WTC11 (cell line): Measurements from ENCODE around the gene EFEMP2. TPM values are rescaled to one million over a fixed set of nuclear protein-coding genes. Genes with fewer than 3 reads are reported as not detected.

ENCODE experiments used
- ATAC-seq: fragments of 200-7000 bp; cut with Tn5 transposase; 2 replicates; pipeline ENCODE4 v1.10.0; 2021; ENCODE audit warnings: mild to moderate bottlenecking, moderate library complexity
- CTCF ChIA-PET: fragments of 300-600 bp; sonication (Branson Sonifier 250); formaldehyde crosslinking; loops from one replicate; lab custom pipeline; 2021; ENCODE audit warnings: antibody characterized with exemption; lab: Charles Lee
- POLR2A ChIA-PET: fragments of 350-600 bp; sonication (Branson Sonifier 250); formaldehyde crosslinking; loops from one replicate; lab custom pipeline; 2021; ENCODE audit warnings: antibody characterized with exemption; lab: Charles Lee
- DNase-seq: peaks from one replicate; pipeline ENCODE4 v3.0.0; 2021; ENCODE audit warnings: low spot score
- H3K27ac Mint-ChIP-seq: 2 replicates; pipeline ENCODE4 v1.8.0; 2021; ENCODE audit warnings: mixed read lengths
- H3K27me3 Mint-ChIP-seq: 2 replicates; pipeline ENCODE4 v1.8.0; 2021; ENCODE audit warnings: low read depth, mild to moderate bottlenecking, moderate library complexity, mixed read lengths
- H3K36me3 Mint-ChIP-seq: 2 replicates; pipeline ENCODE4 v1.8.0; 2021; ENCODE audit warnings: mixed read lengths
- H3K4me1 Mint-ChIP-seq: 2 replicates; pipeline ENCODE4 v1.8.0; 2022; ENCODE audit warnings: mixed read lengths
- H3K4me3 Mint-ChIP-seq: 2 replicates; pipeline ENCODE4 v1.8.0; 2021; ENCODE audit warnings: mild to moderate bottlenecking, moderate library complexity, mixed read lengths
- H3K9me3 Mint-ChIP-seq: 2 replicates; pipeline ENCODE4 v1.8.0; 2021; ENCODE audit warnings: mixed read lengths
- CREB1 ChIP-seq: sonication (generic); formaldehyde crosslinking; IDR thresholded peaks from 2 replicates; pipeline ENCODE4 v1.8.0; 2023; ENCODE audit warnings: mild to moderate bottlenecking, missing genetic modification reagents
- CREM ChIP-seq: sonication (generic); formaldehyde crosslinking; IDR thresholded peaks from 2 replicates; pipeline ENCODE4 v1.8.1; 2022; ENCODE audit warnings: mild to moderate bottlenecking, missing genetic modification reagents, moderate library complexity
- EMX1 ChIP-seq: fragments of 250-450 bp; sonication (Bioruptor Pico); IDR thresholded peaks from 2 replicates; pipeline ENCODE4 v1.8.0; 2021; ENCODE audit warnings: mild to moderate bottlenecking
- FOXJ3 ChIP-seq: sonication (generic); formaldehyde crosslinking; IDR thresholded peaks from 2 replicates; pipeline ENCODE4 v1.9.0; 2021; ENCODE audit warnings: missing genetic modification reagents, mild to moderate bottlenecking, borderline replicate concordance
- NR1H2 ChIP-seq: sonication (generic); formaldehyde crosslinking; IDR thresholded peaks from 2 replicates; pipeline ENCODE4 v1.9.0; 2021; ENCODE audit warnings: mild to moderate bottlenecking, moderate library complexity, missing genetic modification reagents
- PRRX2 ChIP-seq: fragments of 250-450 bp; sonication (Bioruptor Pico); IDR thresholded peaks from 2 replicates; pipeline ENCODE4 v1.8.0; 2021; ENCODE audit warnings: mild to moderate bottlenecking
- RORB ChIP-seq: fragments of 250-450 bp; sonication (Bioruptor Pico); IDR thresholded peaks from 2 replicates; pipeline ENCODE4 v1.9.0; 2021; ENCODE audit warnings: mild to moderate bottlenecking
- SMAD4 ChIP-seq: sonication (generic); formaldehyde crosslinking; IDR thresholded peaks from 2 replicates; pipeline ENCODE4 v1.8.0; 2022; ENCODE audit warnings: mild to moderate bottlenecking, missing genetic modification reagents
- SOX15 ChIP-seq: fragments of 250-450 bp; sonication (Bioruptor Pico); IDR thresholded peaks from 2 replicates; pipeline ENCODE4 v1.9.0; 2021; ENCODE audit warnings: mild to moderate bottlenecking
- TCF7 ChIP-seq: sonication (generic); formaldehyde crosslinking; IDR thresholded peaks from 2 replicates; pipeline ENCODE4 v1.8.0; 2022; ENCODE audit warnings: mild to moderate bottlenecking, low read depth, missing genetic modification reagents, moderate library complexity
- TEAD4 ChIP-seq: sonication (generic); formaldehyde crosslinking; IDR thresholded peaks from 2 replicates; pipeline ENCODE4 v1.8.0; 2022; ENCODE audit warnings: mild to moderate bottlenecking, missing genetic modification reagents
- ZNF232 ChIP-seq: sonication (generic); formaldehyde crosslinking; IDR thresholded peaks from 2 replicates; pipeline ENCODE4 v1.8.0; 2022; ENCODE audit warnings: mild to moderate bottlenecking, missing genetic modification reagents
- ZNF263 ChIP-seq: sonication (generic); formaldehyde crosslinking; IDR thresholded peaks from 2 replicates; pipeline ENCODE4 v1.8.1; 2022; ENCODE audit warnings: low read depth, mild to moderate bottlenecking, moderate library complexity, missing genetic modification reagents
- ZNF423 ChIP-seq: fragments of 250-450 bp; sonication (Bioruptor Pico); IDR thresholded peaks from 2 replicates; pipeline ENCODE4 v2.1.2; 2022; ENCODE audit warnings: mild to moderate bottlenecking, moderate library complexity
- total RNA-seq: library from RNA; stranded (reverse); gene quantifications from 3 replicates; pipeline ENCODE4 v1.2.3, GENCODE V29; 2021
- TF ChIP-seq, protein P1 (sequence below): sonication (generic); formaldehyde crosslinking; IDR thresholded peaks from 2 replicates; pipeline ENCODE4 v1.8.1; 2022; ENCODE audit warnings: mild to moderate bottlenecking, moderate library complexity, missing genetic modification reagents
- TF ChIP-seq, protein P2 (sequence below): sonication (generic); formaldehyde crosslinking; IDR thresholded peaks from 2 replicates; pipeline ENCODE4 v1.8.1; 2023; ENCODE audit warnings: mild to moderate bottlenecking, missing genetic modification reagents, moderate library complexity
- TF ChIP-seq, protein P3 (sequence below): sonication (generic); formaldehyde crosslinking; IDR thresholded peaks from 2 replicates; pipeline ENCODE4 v1.8.1; 2023; ENCODE audit warnings: mild to moderate bottlenecking, moderate library complexity, missing genetic modification reagents
- TF ChIP-seq, protein P4 (sequence below): fragments of 250-450 bp; sonication (Bioruptor Pico); IDR thresholded peaks from 2 replicates; pipeline ENCODE4 v1.8.0; 2021; ENCODE audit warnings: mild to moderate bottlenecking
- TF ChIP-seq, protein P5 (sequence below): sonication (generic); formaldehyde crosslinking; IDR thresholded peaks from 2 replicates; pipeline ENCODE4 v1.8.1; 2022; ENCODE audit warnings: low read depth, mild to moderate bottlenecking, moderate library complexity, missing genetic modification reagents, borderline replicate concordance

EFEMP2 gene
- total RNA-seq, 1 experiment from 2014 or later, result 14.2 TPM

DNA sequence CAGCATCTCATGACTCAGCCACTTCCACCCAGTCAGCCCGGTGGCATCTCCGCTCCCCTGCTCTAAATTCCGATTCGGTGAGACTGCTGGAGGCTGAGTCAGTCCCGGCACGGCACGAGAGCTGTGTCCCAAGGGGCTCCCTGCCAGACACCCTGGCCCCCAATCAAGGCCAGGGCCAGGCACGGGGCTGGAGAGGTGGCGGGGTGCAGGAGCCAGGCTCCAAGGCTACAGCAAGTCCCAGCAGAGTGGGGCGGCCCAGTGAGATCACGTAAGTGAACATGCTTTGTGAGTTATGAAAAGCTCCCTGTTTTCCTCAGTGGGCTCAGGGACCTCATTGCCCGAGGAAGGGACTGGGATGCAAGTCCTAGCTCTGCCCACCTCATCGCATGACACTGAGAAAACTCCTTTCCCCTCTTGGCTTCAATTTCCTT is 43.2 kb upstream of the EFEMP2 start:
- no peaks in the 10 kb centered on the region for H3K9me3 Mint-ChIP-seq
- TF ChIP-seq, protein P1, sequence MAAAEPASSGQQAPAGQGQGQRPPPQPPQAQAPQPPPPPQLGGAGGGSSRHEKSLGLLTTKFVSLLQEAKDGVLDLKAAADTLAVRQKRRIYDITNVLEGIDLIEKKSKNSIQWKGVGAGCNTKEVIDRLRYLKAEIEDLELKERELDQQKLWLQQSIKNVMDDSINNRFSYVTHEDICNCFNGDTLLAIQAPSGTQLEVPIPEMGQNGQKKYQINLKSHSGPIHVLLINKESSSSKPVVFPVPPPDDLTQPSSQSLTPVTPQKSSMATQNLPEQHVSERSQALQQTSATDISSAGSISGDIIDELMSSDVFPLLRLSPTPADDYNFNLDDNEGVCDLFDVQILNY (CRISPR knock-in tag), result no peak
- TF ChIP-seq TCF7 (no peak), ZNF263 (CRISPR knock-in tag) (no peak), EMX1 (no peak), PRRX2 (CRISPR knock-in tag) (no peak), CREM (CRISPR knock-in tag) (no peak), TEAD4 (CRISPR knock-in tag) (no peak), FOXJ3 (no peak)
- TF ChIP-seq, protein P2, sequence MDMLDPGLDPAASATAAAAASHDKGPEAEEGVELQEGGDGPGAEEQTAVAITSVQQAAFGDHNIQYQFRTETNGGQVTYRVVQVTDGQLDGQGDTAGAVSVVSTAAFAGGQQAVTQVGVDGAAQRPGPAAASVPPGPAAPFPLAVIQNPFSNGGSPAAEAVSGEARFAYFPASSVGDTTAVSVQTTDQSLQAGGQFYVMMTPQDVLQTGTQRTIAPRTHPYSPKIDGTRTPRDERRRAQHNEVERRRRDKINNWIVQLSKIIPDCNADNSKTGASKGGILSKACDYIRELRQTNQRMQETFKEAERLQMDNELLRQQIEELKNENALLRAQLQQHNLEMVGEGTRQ, result no peak
- TF ChIP-seq, protein P3, sequence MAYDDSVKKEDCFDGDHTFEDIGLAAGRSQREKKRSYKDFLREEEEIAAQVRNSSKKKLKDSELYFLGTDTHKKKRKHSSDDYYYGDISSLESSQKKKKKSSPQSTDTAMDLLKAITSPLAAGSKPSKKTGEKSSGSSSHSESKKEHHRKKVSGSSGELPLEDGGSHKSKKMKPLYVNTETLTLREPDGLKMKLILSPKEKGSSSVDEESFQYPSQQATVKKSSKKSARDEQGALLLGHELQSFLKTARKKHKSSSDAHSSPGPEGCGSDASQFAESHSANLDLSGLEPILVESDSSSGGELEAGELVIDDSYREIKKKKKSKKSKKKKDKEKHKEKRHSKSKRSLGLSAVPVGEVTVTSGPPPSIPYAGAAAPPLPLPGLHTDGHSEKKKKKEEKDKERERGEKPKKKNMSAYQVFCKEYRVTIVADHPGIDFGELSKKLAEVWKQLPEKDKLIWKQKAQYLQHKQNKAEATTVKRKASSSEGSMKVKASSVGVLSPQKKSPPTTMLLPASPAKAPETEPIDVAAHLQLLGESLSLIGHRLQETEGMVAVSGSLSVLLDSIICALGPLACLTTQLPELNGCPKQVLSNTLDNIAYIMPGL, result no peak
- peaks cover 6% of the 10 kb centered on the region for H3K27me3 Mint-ChIP-seq
- H3K27ac Mint-ChIP-seq, result no peak overlapping the region
- no peaks in the 10 kb centered on the region for H3K36me3 Mint-ChIP-seq
- DNase-seq, result no peak
- no peak overlapping the region for H3K4me3 Mint-ChIP-seq
- H3K4me1 Mint-ChIP-seq, result peaks cover 23% of the 10 kb centered on the region
- ATAC-seq, result no peak
- ChIA-PET CTCF (interaction anchor here (0.6 to 2.6 kb wide), 5 partner anchors 25 to 1731 kb away, joined by 3 to 9 read pairs (median 5); partner anchors contain the start of gene CCDC85B), POLR2A (interaction anchor here (0.6 to 1.2 kb wide), 4 partner anchors 25 to 57 kb away, joined by 3 read pairs; partner anchors contain the start of genes CCDC85B and MUS81)

DNA sequence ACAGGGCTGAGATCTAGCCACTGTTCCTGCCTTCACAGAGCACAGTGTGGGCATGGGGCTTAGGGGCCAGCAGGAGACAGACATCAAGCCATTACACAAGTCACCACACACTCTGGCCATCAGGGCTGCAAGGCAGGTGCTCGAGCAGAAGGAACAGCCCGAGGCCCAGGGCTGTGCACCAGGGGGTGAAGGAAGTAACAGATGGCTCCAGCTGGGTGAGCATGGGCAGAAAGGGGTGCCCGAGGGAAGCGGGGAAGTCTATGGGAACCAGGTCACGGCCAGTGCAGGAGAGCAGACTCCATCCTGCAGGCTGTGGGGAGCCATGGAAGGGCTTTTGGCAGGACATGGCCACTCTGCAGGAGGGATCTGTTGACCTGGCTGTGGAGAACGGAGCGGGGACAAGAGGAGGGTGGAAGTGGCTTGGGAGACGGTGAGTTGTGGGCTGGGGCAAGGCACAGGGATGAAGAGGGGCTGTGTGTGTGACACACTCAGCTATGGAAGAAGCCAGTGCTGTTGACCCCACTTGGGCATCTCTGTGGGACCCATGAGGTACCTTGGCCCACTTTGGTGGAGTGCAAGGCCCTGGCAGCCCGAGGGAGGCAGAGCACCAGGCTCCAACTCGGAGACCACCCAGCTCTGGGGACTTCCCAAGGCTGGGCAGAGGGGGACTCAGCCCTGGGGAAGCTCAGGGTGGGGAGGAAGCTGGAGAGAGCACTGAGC is 42.7 kb upstream of the EFEMP2 start:
- Mint-ChIP-seq H3K27me3 (peaks cover 6% of the 10 kb centered on the region), H3K4me3 (no peak overlapping the region), H3K27ac (no peak overlapping the region; the same call in none of the 2 replicates), H3K4me1 (peaks cover 23% of the 10 kb centered on the region), H3K9me3 (no peaks in the 10 kb centered on the region), H3K36me3 (no peaks in the 10 kb centered on the region)
- no peak for DNase-seq
- CTCF ChIA-PET, result interaction anchor here (0.6 to 2.6 kb wide), 5 partner anchors 24 to 1731 kb away, joined by 3 to 9 read pairs (median 5); partner anchors contain the start of genes CCDC85B and FIBP
- no peak for TF ChIP-seq RORB (CRISPR knock-in tag)
- TF ChIP-seq, protein P2, result no peak
- TF ChIP-seq, protein P4, sequence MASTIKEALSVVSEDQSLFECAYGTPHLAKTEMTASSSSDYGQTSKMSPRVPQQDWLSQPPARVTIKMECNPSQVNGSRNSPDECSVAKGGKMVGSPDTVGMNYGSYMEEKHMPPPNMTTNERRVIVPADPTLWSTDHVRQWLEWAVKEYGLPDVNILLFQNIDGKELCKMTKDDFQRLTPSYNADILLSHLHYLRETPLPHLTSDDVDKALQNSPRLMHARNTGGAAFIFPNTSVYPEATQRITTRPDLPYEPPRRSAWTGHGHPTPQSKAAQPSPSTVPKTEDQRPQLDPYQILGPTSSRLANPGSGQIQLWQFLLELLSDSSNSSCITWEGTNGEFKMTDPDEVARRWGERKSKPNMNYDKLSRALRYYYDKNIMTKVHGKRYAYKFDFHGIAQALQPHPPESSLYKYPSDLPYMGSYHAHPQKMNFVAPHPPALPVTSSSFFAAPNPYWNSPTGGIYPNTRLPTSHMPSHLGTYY, result no peak
- TF ChIP-seq, protein P5, sequence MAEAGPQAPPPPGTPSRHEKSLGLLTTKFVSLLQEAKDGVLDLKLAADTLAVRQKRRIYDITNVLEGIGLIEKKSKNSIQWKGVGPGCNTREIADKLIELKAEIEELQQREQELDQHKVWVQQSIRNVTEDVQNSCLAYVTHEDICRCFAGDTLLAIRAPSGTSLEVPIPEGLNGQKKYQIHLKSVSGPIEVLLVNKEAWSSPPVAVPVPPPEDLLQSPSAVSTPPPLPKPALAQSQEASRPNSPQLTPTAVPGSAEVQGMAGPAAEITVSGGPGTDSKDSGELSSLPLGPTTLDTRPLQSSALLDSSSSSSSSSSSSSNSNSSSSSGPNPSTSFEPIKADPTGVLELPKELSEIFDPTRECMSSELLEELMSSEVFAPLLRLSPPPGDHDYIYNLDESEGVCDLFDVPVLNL (CRISPR knock-in tag), result no peak
- POLR2A ChIA-PET, result interaction anchor here (0.6 to 1.2 kb wide), 4 partner anchors 24 to 116 kb away, joined by 3 to 5 read pairs (median 3); partner anchors contain the start of genes CCDC85B, FIBP and MUS81
- no peak for ATAC-seq

DNA sequence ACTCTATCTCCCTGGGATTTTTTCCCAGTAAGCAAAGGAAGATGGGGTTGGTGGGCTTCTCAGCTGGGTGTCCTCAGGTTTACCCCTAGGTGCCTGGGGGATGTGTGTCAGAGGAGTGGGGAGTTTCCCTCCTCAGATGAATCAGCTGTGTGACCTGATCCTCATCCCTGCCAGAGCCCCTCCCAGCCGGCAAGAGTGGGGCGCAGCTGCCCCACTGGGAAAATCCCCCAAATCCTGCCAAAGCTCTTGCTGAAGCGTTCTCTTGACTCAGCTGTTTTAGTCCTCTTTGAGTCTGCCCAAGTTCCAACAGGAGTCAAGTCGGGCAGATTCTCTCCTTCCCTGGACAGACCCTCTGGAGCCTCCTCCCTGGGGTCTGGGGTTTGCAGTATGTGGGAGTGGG is 40.2 kb upstream of the EFEMP2 start:
- POLR2A ChIA-PET, result interaction anchor here (1.9 kb wide), 1 partner anchor 22 kb away, joined by 8 read pairs; the partner anchor contains the start of gene CCDC85B
- Mint-ChIP-seq H3K27me3 (peaks cover 21% of the 10 kb centered on the region), H3K4me3 (no peak overlapping the region), H3K9me3 (no peaks in the 10 kb centered on the region), H3K4me1 (peaks cover 20% of the 10 kb centered on the region), H3K27ac (no peak overlapping the region), H3K36me3 (no peaks in the 10 kb centered on the region)
- DNase-seq (no peak), ATAC-seq (no peak)
- CTCF ChIA-PET, result interaction anchor here (1.3 to 2.2 kb wide), 5 partner anchors 20 to 53 kb away, joined by 3 to 41 read pairs (median 13); partner anchors contain the start of genes CCDC85B and MUS81
- no peak for TF ChIP-seq SMAD4 (CRISPR knock-in tag)
- TF ChIP-seq ZNF423 (CRISPR knock-in tag), result no peak
- no peak for TF ChIP-seq NR1H2 (CRISPR knock-in tag)
- no peak for TF ChIP-seq CREB1 (CRISPR knock-in tag)
- no peak for TF ChIP-seq SOX15 (CRISPR knock-in tag)
- TF ChIP-seq, protein P5 (CRISPR knock-in tag), result no peak
- TF ChIP-seq ZNF232 (CRISPR knock-in tag), result no peak
